WTC11 (cell line): Measurements from ENCODE around the gene LBH.

Experiments used
- CTCF ChIP-seq: fragments of 200-600 bp; IDR thresholded peaks from 2 replicates; pipeline ENCODE4 v1.8.0; 2022; ENCODE audit warnings: antibody characterized with exemption
- FOXP1 ChIP-seq: sonication (generic); formaldehyde crosslinking; IDR thresholded peaks from 2 replicates; pipeline ENCODE4 v1.8.0; 2022; ENCODE audit warnings: missing genetic modification reagents, mild to moderate bottlenecking, moderate library complexity, borderline replicate concordance
- RORB ChIP-seq: fragments of 250-450 bp; sonication (Bioruptor Pico); IDR thresholded peaks from 2 replicates; pipeline ENCODE4 v1.9.0; 2021; ENCODE audit warnings: mild to moderate bottlenecking

DNA sequence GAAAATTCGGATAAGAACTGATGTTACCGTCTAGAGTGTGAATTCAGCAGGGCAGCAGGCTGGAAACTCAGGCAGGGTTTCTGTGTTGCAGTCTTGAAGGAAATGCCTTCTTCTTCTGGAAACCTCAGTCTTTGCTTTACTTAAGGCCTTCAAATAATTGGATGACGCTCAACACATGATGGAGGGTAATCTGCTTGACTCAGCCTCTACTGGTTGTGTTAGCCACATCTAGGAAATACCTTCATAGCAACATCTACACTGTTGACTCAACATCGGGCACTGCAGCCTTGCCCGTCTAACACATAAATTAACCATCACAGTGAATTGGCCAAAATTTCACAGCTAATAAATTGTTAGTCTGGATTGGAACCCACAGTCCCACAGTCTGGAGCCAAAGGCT lies 47.3 kb upstream of the LBH start:
- no peak for TF ChIP-seq FOXP1
- TF ChIP-seq CTCF, result no peak
- TF ChIP-seq RORB (CRISPR knock-in tag), result no peak
